GM19023 (cell line): Measurements from ENCODE around the gene LPCAT1.
"Not testable (repeated sequence)": the region's sequence is repeated elsewhere in the genome, so short reads cannot be mapped to it uniquely, and the experiment has no call there.

Experiments used
- ATAC-seq: cut with Tn5 transposase; IDR thresholded peaks from one replicate; pipeline ENCODE4 v1.9.1; 2021; ENCODE audit warnings: mild to moderate bottlenecking, moderate library complexity; ENCODE audit not compliant: unreplicated experiment

LPCAT1 gene

DNA sequence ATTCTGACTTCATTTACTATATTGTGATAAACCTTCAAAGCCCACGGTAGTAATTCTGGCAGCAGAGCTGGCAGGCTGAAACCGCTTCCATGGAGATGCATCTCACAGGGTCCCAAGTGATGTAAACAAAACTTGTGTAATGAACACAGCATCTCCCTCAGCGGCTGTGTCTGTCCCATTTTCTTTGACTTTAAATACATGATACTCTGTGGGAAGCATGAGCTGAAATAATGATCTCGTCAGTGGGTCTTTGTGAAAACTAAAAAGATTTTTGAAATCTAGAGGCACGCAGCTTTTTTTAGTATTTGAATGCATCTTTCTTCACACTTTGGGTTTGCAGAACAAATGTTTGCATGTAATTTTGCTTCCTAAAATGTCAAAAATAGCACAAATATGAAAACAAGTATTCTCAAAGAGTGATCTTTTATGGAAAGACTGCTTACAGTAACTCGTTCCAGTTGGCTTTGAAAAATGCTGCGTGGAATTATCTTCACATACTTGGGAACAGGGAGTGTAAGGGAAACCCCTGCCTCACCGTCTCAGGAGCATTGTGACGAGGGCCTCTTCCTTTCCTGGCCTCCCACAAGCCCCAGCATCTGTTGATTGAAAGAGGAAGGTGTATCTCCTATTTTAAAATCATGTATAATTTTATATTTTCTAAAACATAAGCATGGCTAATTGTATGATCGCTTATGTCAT, 18.1 kb upstream of the LPCAT1 start:
- no peak for ATAC-seq

DNA sequence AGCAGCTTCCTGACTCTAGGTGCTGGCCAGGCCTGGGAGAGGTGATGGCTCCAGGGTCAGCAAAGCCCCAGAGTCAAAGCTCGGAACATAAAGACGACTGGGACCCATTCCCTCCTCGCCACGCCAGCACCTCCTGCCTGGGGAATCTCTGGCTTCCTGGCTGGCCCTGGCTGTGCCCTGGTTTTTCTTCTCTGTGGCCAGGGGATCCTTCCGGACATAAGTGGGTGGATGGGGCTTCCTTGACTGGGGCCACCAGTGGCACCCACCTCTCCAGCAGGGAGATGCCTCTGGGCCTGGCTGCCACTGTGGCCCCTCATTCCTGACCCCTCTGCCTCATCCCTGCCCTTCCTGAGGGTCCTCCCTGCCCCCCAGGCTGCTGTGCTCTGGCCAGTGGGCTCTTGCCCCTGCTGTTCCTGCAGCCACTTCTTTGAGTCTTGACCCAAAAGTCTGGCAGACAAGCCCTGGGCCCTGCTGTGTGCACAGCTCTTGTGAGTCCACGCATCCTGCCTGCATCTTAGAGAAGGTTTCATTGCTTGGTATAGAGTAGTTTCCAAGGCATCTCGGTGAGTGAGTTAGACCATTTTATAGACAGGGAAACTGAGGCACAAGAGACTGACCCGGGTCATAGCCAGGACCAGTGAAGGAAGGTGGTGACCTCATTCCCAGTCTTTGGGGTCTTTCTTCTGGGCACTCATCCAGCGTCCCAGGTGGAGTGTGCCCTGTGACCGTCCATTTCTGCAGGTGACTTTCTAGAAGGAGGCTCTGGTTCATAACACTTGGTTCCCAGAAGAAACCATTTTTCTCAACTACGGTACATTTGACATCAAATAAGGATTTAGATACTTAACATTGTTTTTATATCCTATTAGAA, 17.3 kb upstream of the LPCAT1 start:
- ATAC-seq, result no peak

DNA sequence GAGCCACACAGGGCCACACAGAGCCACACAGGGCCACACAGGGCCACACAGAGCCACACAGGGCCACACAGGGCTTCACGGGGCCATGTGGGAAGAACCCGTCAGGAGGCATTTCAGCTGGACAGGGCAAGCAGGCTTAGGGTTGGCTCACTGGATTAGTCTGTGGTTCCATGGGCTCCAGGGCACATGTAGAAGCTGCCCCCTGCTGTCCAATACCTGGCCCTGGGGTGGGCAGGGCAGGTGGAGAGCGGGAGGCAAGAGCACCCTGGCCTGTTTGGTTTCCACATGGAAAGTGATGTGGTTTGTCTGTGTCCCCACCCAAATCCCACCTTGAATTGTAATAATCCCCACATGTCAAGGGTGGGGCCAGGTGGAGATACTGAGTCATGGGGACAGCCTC, 16.4 kb upstream of the LPCAT1 start:
- no peak for ATAC-seq

DNA sequence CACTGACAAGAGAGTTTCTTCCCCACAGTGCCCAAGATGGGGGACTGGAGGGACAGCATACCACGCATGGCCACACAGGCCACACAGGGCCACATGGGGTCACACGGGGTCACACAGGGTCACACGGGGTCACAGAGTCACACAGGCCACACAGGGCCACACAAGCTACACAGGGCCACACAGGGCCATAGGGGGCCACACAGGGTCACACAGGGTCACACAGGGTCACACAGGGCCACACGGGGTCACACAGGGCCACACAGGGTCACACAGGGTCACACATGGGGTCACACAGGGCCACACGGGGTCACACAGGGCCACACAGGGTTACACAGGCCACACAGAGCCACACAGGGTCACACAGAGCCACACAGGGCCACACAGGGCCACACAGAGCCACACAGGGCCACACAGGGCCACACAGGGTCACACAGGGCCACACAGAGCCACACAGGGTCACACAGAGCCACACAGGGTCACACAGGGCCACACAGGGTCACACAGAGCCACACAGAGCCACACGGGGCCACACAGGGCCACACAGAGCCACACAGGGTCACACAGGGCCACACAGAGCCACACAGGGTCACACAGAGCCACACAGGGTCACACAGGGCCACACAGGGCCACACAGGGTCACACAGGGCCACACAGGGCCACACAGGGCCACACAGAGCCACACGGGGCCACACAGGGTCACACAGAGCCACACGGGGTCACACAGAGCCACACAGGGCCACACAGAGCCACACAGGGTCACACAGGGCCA, 15.8 kb upstream of the LPCAT1 start:
- ATAC-seq, result not testable (repeated sequence)

DNA sequence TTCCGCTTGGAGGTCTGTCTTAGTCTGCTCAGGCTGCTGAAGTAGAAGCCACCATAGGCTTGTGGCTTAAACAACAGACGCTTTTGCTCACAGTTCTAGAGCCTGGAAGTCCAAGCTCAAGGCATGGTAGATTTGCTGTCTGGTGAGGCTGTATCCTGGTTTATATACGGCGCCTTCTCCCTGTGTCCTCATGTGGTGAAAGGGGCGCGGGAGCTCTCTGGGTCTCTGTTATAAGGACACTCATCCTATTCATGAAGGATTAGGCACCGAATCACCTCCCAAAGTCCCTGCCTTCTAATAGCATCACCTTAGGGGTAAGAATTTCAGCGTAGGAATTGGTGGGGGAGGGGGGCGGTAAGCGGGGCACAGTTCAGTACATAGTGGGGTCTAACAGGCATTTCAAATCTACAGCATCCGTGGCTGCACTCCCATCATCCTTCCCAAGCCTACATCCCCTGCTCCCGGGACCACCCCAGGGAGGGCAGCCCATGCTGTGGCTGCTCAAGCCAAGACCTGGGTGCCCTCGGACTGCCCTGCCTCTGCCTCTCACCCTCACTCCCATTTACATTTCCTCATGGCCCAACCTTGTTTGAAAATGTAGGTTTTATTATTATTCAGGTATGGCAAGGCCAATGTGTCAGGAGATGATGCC, 15.1 kb upstream of the LPCAT1 start:
- no peak for ATAC-seq

DNA sequence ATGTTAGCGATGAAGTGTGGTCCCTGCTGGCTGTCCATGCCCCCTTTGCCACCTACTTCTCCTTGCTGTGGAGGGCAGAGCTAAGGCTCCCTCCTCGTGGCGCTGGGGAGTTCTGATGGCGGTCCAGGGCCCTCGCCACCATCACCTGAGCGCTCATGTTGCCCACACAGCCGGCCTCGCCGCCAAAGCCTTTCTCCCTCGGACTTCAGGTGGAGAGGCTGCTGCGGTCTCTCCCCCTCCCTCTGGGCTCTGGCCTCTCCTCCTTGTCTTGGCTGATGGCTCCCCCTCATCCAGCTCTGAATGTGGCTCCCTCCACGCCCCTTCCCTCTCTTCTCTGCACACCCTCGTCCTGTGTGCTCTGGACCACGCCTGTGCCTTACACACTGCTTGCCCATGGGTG, 14.5 kb upstream of the LPCAT1 start:
- ATAC-seq, result no peak

DNA sequence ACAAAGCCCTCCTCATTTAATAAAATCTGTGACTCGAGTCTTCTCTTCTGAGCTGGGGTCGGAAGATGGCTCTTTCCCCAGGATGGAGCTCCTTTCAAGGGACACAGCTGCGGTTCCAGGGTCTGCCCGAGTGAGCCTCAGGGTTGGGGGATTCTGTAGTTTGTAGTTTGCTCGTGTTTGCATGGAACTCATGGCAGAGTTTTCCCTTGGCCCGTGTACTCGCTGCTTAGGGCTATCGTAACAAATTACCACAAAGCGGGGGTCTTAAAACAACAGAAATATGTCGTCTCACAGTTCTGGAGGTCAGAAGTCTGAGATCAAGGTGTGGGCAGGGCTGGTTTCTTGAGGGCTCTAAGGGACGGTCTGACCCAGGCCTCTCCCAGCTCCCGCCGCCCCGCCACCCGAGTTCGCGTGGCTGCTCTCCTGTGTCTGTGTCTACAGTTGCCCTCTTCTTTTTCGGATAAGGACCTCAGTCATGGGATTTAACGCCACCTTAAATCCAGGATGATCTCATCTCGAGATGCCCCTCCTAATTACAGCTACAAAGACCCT, 13.9 kb upstream of the LPCAT1 start:
- ATAC-seq, result no peak

DNA sequence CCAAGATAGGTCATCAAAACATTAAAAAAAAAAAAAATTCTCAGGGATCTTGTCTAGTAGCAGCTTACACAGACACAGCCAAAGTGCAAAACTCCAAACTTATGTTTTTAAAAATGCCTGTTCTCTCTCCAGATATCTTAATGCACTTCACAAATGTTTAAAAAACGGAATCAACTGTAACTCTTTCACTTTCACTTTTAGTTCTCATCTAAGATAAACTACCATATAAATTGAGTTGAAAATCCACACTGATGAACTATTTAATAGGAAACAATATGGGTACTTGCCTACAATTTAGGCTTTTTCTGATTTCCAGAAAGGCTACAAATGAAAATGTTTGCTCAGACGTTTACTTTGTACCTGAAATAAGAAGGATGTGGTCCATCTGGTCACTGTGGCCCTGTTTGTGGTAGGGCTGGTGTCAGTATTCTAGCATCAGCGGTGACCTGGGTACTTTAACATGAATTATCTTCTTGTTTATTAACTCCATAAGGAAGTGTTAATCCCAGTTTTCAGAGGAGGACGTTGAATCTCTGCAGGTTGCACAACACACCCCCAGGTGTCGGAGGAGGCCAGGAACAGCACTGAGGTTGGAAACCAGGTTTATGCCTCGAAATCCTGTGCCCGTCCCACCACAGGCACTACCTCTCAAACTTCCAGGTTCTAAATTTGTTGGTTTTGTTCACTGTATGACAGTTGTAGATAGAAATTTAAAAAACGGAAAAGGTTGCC, 13.3 kb upstream of the LPCAT1 start:
- ATAC-seq, result no peak

DNA sequence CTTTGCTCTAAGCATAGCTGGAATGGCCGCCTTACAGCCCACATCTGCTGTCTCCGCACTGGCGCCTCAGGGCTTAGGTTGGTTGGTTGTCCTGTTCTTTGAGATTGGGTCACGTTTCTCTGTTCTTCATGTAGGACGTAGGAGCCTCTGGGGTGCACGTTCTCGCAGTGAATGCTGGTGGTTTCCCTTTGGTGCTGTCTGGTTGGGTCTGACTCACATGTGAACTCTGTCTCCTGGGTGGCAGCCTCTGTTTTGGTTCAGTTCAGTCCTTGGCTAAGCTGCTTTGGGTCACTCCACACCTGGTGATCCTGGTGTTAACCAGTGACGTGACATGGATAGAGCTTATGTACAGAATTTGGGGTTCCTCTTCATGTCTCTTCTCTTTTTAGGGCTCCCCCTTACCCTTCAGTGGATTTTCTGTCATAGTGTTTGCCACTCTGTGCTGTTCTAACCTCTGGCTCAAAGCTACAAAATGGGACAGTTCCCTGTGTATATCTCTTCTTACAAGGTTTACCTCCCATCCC, 12.6 kb upstream of the LPCAT1 start:
- peak; percentile 99 for ATAC-seq

DNA sequence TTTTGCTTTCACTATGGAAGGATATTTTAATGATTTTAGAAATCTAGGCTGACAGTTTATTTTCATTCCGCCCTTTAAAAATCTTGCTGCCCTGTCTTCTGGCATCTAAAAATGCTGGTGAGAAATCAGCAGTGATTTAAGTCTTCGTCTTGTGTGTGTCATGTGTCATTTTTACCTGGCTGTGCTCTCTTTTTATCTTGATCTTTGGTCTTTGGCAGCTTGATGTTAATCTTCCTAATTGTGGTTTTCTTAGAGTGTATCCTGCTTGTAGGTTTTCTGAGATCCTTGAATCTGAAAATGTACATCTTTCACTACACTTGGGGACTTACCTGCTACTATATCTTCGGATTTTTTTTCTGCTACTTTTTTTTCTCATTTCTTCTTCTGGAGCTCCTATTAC, 11.9 kb upstream of the LPCAT1 start:
- no peak for ATAC-seq

DNA sequence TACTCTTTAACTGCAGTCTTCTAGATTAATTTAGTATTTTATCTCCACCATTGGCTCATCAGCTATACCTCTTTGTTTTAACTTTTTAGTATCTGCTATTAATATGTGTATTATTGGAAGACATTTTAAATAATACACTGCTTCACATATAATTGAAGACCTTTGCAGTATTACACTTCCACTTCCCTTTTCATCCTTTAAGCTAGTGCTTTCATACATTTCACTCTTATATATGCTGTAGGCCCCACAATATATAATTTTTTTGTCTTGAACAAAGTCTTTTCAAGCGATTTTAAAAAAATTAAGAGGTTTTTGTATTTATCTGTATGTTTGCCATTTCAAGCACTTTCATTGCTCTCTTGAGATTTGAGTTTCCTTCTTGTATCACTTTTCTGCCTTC, 8.6 kb upstream of the LPCAT1 start:
- ATAC-seq, result no peak

DNA sequence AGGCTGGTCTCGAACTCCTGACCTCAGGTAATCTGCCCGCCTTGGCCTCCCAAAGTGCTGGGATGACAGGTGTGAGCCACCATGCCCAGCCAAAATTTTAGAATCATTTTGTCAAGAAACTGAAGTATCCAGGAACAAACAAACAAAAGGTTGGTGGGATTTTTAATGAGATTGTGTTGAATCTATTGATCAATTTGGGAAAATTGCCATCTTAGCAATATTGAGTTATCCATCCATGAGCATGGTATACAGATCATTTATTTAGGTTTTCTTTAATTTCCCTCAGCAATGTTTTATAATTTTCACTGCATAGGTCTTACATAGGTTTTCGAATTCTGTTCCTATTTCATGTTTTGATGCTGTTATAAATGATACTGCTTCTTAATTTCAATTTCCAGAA, 5.7 kb upstream of the LPCAT1 start:
- no peak for ATAC-seq

DNA sequence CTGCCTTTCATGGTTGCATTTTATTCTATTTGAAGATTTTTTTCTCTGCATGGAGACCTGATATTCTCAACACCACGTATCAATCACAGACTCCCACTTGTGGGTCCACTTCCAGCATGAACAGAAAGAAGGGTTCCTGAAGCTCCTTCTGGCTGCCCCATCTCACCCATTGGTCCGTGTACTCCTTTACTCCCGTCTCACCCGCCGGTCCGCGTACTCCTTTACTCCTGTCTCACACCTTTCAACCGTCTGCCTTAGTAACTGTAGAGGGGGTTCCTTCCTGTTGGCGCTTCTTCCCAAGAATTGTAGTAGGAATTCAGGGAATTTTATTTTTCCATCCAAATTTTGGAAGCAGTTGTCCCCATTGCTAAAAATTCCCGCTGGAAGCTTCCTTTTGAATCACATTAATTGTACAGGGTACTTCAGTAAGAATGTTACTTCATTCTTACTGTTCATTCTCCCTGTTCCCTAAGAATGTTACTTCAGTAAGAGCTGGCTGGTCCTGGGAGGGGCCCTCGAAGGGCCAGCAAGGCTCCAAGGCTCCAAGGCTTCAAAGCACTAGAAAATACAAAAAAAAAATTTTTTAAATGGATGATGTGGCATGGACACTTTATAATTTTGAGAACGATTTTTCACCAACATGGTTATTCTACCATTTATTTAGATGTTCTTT, 3.9 kb upstream of the LPCAT1 start:
- ATAC-seq, result no peak

DNA sequence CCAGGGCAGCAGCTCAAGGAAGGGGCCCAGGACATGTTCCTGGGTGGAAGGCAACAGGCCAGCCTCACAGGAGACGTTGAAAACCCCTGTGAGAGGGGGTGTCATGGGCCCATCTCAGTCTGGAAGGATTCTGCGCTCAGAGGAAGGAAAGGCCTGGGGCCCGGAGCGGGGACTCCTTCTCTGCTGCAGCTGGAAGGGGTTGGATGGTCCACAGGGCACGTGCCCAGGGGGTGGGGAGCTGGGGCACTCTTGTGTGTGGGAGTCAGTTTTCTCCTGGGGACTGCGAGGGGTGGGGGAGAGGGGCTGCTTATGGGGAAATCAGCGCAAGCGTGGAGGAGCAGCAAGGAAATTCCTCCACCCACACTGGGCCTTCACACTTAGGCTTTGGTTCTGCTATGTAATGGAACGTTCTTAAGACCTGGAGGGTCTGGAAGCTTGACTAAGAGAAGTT, 2.9 kb upstream of the LPCAT1 start:
- ATAC-seq, result no peak

DNA sequence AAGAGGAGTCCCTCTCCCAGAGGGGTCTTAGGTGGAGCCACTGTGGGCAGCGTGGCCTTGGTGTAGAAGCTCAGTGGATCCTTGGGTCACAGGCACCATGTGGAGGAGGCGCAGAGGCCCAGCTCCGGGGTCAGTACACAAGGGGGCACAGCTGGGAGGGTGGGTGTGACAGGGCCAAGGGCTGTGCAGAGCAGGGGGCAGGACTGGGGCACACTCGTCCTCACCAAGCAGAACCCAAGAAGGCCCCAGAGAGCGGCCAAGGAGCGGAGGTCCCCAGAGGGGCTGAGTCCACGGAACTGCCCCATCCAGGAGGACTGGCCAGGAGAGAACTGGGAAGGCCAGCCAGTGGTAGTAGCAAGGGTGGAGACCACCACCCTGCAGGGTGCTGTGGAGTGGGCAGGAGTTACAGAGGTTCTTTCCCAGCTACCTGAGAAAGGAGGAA, 2.5 kb upstream of the LPCAT1 start:
- ATAC-seq, result no peak

DNA sequence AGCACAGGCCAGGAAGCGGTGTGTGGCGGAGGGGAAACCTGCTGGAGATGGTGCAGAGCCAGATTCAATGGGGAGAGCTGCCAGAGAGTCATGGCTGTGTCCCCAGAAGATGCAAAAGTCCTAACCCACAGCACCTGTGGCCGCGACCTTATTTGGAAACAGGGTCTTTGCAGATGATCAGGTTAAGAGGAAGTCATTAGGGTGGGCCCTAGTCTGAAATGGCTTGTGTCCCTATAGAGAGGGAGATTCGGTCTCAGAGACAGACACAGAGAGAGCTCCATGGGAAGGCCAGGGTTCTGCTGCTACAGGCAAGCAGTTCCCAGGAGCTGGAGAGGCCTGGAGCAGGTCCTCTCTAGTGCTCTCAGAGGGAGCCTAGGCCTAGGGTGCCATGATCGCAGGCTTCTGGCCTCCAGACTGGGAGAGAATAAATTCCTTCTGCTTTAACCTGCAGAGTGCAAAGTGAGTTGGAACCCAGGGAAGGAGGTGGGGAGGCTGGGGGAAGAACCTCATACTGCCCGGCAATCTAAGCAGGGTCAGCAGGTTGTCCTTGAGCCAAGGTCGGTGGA, 1.9 kb upstream of the LPCAT1 start:
- no peak for ATAC-seq

DNA sequence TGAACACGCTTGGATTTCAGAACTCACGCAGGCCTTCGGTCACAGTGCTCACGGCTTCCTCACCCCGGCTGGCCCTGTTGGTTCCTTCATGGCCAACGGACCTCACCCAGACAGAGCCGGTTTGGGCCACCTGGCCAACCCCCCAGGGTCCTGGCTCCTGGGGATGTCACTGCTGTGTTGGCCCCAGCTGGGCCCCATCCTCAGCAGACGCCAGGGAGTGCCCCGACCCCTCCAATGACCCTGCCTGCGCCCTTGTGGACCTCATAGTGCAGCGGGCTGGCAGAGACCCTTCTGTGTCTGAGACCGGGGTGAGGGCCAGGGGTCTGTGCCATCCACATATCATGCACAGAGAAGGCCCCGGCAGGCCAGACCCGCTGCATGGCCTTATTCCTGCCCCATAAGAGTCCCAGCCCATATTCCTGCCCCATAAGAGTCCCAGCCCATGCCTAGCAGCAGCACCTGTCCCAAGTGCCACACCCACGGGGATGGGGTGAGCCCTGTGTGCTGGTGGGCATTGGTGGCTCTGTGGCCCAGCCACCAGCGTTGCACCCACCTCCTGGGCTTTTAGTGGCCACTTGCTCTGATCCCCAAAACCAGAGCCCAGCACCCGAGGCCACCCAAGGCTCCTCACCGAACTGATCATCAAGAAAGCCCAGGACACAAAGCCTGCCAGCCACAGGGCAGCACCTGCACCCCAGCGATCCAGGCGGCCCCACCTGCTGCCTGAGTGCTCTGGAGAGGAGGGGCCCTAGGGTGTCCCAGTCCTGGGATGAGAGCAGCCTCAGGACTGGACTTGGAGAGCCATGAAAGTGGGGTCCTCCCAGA, 1.3 kb upstream of the LPCAT1 start:
- ATAC-seq, result no peak

DNA sequence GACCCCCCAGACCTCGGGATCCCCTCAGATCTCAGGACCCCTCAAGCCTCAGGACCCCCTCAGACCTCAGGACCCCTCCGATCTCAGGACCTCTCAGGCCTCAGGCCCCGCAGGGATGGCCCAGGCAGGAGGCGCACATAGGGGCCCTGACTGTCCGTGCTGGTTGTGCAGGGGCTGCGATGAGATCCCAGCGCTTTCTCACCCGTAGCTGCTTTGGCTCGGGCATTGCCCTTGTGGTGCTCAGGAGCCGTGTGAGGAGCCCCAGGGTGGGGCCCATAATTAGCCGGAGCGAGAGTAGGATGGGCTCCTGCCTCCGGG, 680 bp upstream of the LPCAT1 start:
- no peak for ATAC-seq
